GM19035 (cell line): Measurements from ENCODE around the gene SHC4.

ENCODE experiments used
- ATAC-seq: cut with Tn5 transposase; IDR thresholded peaks from one replicate; pipeline ENCODE4 v1.9.1; 2021; ENCODE audit not compliant: unreplicated experiment

Gene SHC4, protein sequence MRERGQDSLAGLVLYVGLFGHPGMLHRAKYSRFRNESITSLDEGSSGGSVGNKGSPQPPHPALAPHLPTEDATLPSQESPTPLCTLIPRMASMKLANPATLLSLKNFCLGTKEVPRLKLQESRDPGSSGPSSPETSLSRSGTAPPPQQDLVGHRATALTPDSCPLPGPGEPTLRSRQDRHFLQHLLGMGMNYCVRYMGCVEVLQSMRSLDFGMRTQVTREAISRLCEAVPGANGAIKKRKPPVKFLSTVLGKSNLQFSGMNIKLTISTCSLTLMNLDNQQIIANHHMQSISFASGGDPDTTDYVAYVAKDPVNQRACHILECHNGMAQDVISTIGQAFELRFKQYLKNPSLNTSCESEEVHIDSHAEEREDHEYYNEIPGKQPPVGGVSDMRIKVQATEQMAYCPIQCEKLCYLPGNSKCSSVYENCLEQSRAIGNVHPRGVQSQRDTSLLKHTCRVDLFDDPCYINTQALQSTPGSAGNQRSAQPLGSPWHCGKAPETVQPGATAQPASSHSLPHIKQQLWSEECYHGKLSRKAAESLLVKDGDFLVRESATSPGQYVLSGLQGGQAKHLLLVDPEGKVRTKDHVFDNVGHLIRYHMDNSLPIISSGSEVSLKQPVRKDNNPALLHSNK

GRCh38 chr15:48963524-48964113 lies at the start of gene SHC4:
SHC4 (minus strand) TSS chr15:48963919; CDS start chr15:48963015, 904 bp downstream.
- ATAC-seq = peak; percentile 45

DNA sequence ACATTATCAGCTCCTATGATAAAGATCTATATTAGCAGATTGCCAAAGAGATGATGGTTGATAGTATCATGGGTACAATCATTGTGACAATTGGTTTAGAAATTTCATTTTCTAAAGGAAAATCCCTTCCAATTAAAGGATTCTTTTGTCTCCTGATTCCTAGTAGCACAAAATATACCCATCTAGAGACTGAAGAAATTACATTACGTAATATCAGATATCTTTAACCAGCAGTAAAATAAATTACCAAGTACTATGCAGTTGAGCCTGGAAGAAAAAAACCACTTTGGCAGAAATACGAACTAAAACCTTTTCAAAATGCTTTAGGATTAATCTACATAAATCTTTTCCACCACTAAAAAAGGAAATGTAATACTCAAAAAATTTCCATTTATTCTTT lies 35.6 kb upstream of the SHC4 start:
- ATAC-seq = no peak

DNA sequence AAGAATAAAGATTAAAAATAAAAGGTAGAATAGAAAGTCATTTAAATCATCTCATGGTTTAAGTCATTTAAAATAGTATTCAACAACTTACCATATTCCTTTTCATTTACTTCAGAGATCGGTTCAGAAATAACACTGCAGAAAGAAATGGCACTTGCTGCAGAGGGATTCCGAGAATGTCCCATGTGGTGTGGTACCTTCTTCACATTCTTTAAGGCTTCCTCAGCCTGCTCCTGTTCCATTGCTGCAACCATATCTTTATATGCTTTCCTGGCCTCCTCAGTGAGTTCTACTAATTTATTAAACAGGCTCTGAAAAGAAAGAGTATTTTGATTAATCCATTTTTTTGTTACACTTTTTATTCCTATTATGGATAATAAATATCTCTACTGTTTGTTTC lies 32.6 kb upstream of the SHC4 start:
- ATAC-seq = no peak

GRCh38 chr15:48993380-48993779 lies 29.7 kb upstream of the SHC4 start:
- ATAC-seq = no peak

GRCh38 chr15:48992545-48992944 lies 28.8 kb upstream of the SHC4 start:
- ATAC-seq = peak; percentile 67

DNA sequence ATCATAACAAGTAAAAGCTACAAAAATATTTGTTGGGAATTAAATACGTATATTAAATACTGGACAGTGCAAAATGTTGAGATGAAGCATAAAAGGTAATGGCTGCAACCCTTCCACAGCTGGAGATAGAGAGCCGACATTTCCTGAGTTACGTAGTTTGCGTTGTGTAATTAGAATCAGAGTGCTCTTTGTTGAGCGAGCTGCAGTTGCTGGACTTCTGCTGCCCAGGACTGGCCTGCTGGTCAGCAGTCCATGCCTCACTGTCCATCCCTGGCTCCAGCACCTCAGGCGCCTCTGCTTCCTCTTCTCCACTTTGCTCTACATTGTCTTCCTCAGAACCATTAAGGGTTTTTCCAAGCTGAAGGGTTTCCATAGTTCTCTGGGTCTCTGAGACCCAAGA lies 28.4 kb upstream of the SHC4 start:
- peak; percentile 13 for ATAC-seq

- ATAC-seq = no peak
Observed at GRCh38 chr15:48989170-48989569, 25.5 kb upstream of the SHC4 start.

- ATAC-seq = no peak
Observed at GRCh38 chr15:48987142-48987541, 23.4 kb upstream of the SHC4 start.

DNA sequence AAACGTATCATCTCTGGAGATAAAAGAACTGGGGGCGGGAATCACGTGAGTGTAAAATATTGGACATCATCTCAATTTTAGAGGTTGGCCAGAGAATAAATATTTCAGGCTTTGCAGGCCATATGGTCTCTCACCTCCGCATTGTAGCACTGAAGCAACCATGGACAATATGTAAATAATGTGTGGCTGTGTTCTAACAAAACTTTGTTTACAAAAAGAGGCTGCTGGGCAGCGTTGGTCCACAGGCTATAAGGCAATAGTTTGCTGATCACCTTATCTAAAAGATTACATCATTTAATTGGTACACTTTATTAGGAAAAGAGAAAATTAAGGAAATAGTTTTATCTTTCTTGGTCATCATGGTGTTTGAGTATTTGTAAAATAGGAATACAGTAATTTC lies 22.5 kb upstream of the SHC4 start:
- ATAC-seq = no peak

- no peak for ATAC-seq
Observed at GRCh38 chr15:48985516-48985915, 21.8 kb upstream of the SHC4 start.

GRCh38 chr15:48984811-48985352 lies 21.2 kb upstream of the SHC4 start:
- ATAC-seq = no peak

DNA sequence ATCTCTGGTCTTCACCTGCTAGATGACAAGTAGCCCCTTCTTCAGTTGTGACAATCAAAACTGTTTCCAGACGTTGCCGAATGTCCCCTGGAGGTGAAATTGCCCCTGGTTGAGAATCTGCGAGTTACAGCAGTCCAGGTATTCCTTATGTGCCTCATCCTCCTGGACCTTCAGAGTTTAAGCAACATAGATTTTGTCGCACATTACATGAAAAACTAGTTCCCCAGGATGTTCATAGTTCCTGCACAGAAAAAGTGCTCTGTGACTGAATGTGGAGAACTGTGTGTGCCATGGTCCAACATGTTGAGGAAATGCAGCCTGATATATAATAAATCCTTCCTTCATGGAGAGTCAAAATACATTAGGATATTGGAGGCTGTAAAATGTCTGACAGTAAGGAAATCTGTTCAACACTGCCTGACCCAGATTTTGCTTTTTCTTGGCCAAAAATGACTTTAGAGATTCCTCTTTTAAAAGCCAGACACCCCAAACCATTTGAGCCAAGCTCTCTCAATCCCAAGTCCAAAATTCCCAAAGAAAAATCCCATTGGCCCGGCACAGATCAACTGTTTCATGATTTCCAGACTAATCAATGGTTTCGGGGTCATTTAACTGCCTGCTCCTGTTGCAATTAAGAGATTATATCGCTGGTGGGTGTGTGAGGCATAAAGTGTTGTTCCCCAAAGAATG lies 20.4 kb upstream of the SHC4 start:
- ATAC-seq = no peak

DNA sequence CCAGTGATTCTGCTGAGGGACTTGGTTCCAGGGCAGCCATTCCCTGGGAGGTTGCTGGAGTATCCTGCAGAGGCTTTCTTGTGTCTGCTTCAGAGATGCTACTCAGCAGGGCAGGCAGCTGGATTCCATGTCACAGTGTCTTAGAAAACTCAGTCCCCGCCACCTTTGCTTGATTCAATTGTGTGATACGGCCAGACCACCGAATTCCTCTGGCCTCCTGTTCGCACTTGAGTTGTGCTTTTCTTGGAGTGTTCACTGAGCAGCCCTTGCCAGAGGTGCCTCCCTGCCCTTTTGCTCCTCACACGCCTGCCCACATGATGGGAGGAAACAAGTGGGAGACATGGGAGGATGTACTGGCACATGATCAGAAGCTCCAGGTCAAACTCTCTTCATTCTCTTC lies 19.6 kb upstream of the SHC4 start:
- no peak for ATAC-seq

GRCh38 chr15:48981941-48982340 lies 18.2 kb upstream of the SHC4 start:
- ATAC-seq = no peak

DNA sequence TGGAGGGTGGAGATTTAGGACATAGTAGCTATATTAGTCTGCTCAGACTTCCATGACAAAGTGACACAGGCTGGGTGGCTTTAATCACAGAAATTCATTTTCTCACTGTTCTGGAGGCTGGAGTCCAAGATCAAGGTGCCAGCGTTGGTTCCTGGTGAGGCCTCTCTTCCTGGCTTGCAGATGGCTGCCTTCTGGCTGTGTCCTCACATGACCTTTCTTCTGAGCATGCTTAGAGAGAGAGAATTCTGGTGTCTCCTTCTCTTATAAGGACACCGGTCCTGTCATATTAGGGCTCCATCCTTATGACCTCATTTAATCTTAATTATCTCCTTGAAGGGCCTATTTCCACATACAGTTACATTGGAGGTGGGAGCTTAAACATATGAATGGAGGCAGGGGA lies 14.9 kb upstream of the SHC4 start:
- ATAC-seq = no peak

- ATAC-seq = no peak
Observed at GRCh38 chr15:48976444-48977088, 12.8 kb upstream of the SHC4 start.

DNA sequence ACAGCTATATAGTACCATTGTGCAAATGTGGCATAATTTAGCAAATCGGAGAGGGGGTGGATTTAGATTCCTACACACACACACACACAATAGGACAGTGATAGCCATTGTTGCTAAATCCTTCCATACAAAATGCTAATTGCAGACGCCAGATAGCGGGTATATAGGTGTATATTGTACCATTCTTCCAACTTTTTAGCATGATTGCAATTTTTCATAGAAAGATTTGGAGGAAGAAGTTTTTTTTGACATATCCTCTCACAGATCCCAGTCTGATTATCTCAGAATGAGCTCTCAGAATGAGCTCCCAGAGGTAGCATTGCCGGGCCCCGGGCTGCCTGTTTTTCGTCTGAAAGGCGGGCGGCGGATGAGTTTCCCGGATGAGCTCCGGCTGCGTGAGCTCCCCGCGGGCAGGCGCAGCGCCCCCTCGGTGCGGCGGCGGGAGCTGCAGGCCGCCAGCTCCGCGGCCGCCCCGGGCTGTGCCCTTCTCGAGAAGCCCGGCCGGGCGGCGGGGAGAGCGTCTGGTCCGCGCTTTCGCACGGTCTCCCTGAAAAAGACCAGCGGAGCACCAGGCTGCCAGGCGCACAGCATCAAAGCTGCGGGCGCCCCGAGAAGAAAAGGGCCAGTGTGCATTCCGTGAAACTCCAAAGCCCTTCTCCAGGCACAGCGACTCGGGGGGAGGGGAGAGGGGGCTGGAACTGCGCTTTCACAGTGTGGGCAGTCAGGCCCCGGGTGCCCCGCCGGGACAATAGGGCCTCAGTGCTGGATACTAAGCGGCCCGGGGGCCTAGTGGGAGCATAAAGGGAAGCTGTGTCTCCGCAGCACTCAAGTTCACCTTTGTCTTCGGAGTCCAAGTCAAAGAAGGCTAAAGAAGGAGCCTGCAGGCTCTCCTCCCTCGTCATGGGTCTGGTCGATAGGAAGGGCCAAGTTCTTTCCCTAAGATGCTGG lies 12.0 kb upstream of the SHC4 start:
- peak; percentile 95 for ATAC-seq

DNA sequence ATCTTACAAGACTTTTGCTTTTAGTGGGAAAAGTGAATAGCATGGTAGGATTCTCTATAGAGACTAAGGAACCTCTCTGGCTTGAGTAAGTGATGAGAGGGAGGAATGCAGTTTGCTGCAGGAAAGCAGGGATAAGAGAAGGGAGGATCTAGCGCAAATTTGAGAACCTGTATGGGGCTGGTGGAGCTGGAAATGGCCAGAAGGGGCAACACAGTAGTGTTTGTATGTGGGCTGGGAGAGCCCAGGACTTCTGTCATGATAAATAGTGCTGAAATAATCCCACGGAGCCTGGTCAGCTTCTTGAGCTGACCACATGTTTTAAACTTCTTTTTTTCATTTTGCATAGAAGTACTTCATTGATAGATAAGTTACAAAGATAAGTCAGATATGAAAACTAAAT lies 11.2 kb upstream of the SHC4 start:
- no peak for ATAC-seq

- ATAC-seq = no peak
Observed at GRCh38 chr15:48972750-48973503, 9.2 kb upstream of the SHC4 start.
